HG03521 (cell line): Measurements from ENCODE around the gene DDRGK1.

ENCODE experiments used
- ATAC-seq: cut with Tn5 transposase; IDR thresholded peaks from one replicate; pipeline ENCODE4 v1.9.1; 2021; ENCODE audit warnings: mild to moderate bottlenecking, moderate library complexity; ENCODE audit not compliant: unreplicated experiment

DDRGK1 gene

GRCh38 chr20:3237011-3237957 is 32.8 kb upstream of the DDRGK1 start:
- ATAC-seq = no peak

- ATAC-seq = no peak
Measured at GRCh38 chr20:3235666-3236324, 31.3 kb upstream of the DDRGK1 start.

- no peak for ATAC-seq
Measured at GRCh38 chr20:3233991-3234498, 29.6 kb upstream of the DDRGK1 start.

GRCh38 chr20:3233131-3233990 is 28.9 kb upstream of the DDRGK1 start:
- ATAC-seq = no peak

- no peak for ATAC-seq
Measured at GRCh38 chr20:3231889-3232588, 27.6 kb upstream of the DDRGK1 start.

- ATAC-seq = no peak
Measured at GRCh38 chr20:3231116-3231515, 26.6 kb upstream of the DDRGK1 start.

GRCh38 chr20:3229798-3230197 is 25.3 kb upstream of the DDRGK1 start:
- no peak for ATAC-seq

GRCh38 chr20:3229158-3229557 is 24.7 kb upstream of the DDRGK1 start:
- ATAC-seq = no peak

- no peak for ATAC-seq
Measured at GRCh38 chr20:3228750-3229032, 24.2 kb upstream of the DDRGK1 start.

GRCh38 chr20:3227936-3228749 is 23.7 kb upstream of the DDRGK1 start:
- ATAC-seq = no peak

GRCh38 chr20:3227506-3227905 is 23.0 kb upstream of the DDRGK1 start:
- no peak for ATAC-seq

- no peak for ATAC-seq
Measured at GRCh38 chr20:3226864-3227263, 22.4 kb upstream of the DDRGK1 start.

GRCh38 chr20:3226093-3226492 is 21.6 kb upstream of the DDRGK1 start:
- no peak for ATAC-seq

- no peak for ATAC-seq
Measured at GRCh38 chr20:3224681-3225421, 20.4 kb upstream of the DDRGK1 start.

GRCh38 chr20:3223994-3224680 is 19.7 kb upstream of the DDRGK1 start:
- no peak for ATAC-seq

- ATAC-seq = no peak
Measured at GRCh38 chr20:3223651-3223993, 19.1 kb upstream of the DDRGK1 start.

GRCh38 chr20:3222635-3223600 is 18.4 kb upstream of the DDRGK1 start:
- no peak for ATAC-seq
